ENCODE results near the gene NCOR2. TPM values are rescaled to one million over a fixed set of nuclear protein-coding genes. Genes with fewer than 3 reads are reported as not detected.
"Not testable (repeated sequence)": the region's sequence is repeated elsewhere in the genome, so short reads cannot be mapped to it uniquely, and the experiment has no call there.

Gene NCOR2
- polyA plus RNA-seq, 1 donor from 2014 or later = 4.8 TPM

- Histone ChIP-seq H3K4me2 (ENCODE audit: low read length) (no peak overlapping the region), H3K36me3 (ENCODE audit: insufficient read depth, low read length) (no peaks in the 10 kb centered on the region), H3K9me2 (ENCODE audit: insufficient read depth, low read length) (no peaks in the 10 kb centered on the region), H2AFZ (ENCODE audit: low read depth, low read length) (no peak overlapping the region), H3K27me3 (ENCODE audit: insufficient read depth, low read depth, low read length) (no peaks in the 10 kb centered on the region), H3K4me3 (ENCODE audit: low read length) (no peak overlapping the region), H3K79me2 (replicated peaks; ENCODE audit: insufficient read depth, low read length) (no peaks in the 10 kb centered on the region), H3K9me3 (ENCODE audit: low read length) (no peaks in the 10 kb centered on the region), H4K20me1 (ENCODE audit: insufficient read depth) (no peaks in the 10 kb centered on the region), H3K9ac (ENCODE audit: low read length) (no peak overlapping the region), H3F3A (ENCODE audit: insufficient read depth, low read length, poor library complexity, severe bottlenecking) (no peaks in the 10 kb centered on the region), H3K27ac (ENCODE audit: low read length) (no peak overlapping the region)
- TF ChIP-seq EZH2 (IDR thresholded peaks at IDR 0.05; ENCODE audit: borderline replicate concordance, insufficient read depth, low read length, poor library complexity, severe bottlenecking) (no peak), MXI1 (conservative IDR thresholded peaks at IDR 0.05; ENCODE audit: poor library complexity, severe bottlenecking) (no peak), RAD21 (conservative IDR thresholded peaks at IDR 0.05) (no peak), EP300 (conservative IDR thresholded peaks at IDR 0.05; ENCODE audit: poor library complexity, severe bottlenecking) (no peak)
- TF ChIP-seq, protein P1, sequence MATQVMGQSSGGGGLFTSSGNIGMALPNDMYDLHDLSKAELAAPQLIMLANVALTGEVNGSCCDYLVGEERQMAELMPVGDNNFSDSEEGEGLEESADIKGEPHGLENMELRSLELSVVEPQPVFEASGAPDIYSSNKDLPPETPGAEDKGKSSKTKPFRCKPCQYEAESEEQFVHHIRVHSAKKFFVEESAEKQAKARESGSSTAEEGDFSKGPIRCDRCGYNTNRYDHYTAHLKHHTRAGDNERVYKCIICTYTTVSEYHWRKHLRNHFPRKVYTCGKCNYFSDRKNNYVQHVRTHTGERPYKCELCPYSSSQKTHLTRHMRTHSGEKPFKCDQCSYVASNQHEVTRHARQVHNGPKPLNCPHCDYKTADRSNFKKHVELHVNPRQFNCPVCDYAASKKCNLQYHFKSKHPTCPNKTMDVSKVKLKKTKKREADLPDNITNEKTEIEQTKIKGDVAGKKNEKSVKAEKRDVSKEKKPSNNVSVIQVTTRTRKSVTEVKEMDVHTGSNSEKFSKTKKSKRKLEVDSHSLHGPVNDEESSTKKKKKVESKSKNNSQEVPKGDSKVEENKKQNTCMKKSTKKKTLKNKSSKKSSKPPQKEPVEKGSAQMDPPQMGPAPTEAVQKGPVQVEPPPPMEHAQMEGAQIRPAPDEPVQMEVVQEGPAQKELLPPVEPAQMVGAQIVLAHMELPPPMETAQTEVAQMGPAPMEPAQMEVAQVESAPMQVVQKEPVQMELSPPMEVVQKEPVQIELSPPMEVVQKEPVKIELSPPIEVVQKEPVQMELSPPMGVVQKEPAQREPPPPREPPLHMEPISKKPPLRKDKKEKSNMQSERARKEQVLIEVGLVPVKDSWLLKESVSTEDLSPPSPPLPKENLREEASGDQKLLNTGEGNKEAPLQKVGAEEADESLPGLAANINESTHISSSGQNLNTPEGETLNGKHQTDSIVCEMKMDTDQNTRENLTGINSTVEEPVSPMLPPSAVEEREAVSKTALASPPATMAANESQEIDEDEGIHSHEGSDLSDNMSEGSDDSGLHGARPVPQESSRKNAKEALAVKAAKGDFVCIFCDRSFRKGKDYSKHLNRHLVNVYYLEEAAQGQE (IDR thresholded peaks at IDR 0.05; ENCODE audit: borderline replicate concordance) = no peak
Measured at GRCh38 chr12:124586756-124587155, 19.3 kb upstream of the NCOR2 start.

GRCh38 chr12:124584494-124584893 lies 17.1 kb upstream of the NCOR2 start:
- not testable (repeated sequence) for H3K4me2 ChIP-seq (ENCODE audit: low read length); H3K4me3 ChIP-seq (ENCODE audit: low read length); H3K9ac ChIP-seq (ENCODE audit: low read length); H4K20me1 ChIP-seq (ENCODE audit: insufficient read depth); H3K27ac ChIP-seq (ENCODE audit: low read length); H3K79me2 ChIP-seq (replicated peaks; ENCODE audit: insufficient read depth, low read length); H3K9me2 ChIP-seq (ENCODE audit: insufficient read depth, low read length); H2AFZ ChIP-seq (ENCODE audit: low read depth, low read length); H3K27me3 ChIP-seq (ENCODE audit: insufficient read depth, low read depth, low read length); H3K36me3 ChIP-seq (ENCODE audit: insufficient read depth, low read length); H3K9me3 ChIP-seq (ENCODE audit: low read length); H3F3A ChIP-seq (ENCODE audit: insufficient read depth, low read length, poor library complexity, severe bottlenecking)

- Histone ChIP-seq H2AFZ (ENCODE audit: low read depth, low read length) (no peak overlapping the region), H3K9me2 (ENCODE audit: insufficient read depth, low read length) (no peaks in the 10 kb centered on the region), H3K4me3 (ENCODE audit: low read length) (no peak overlapping the region), H3K9ac (ENCODE audit: low read length) (no peak overlapping the region), H3K9me3 (ENCODE audit: low read length) (no peaks in the 10 kb centered on the region), H3K27ac (ENCODE audit: low read length) (no peak overlapping the region), H3K27me3 (ENCODE audit: insufficient read depth, low read depth, low read length) (no peaks in the 10 kb centered on the region), H3K36me3 (ENCODE audit: insufficient read depth, low read length) (no peaks in the 10 kb centered on the region), H3K4me2 (ENCODE audit: low read length) (no peak overlapping the region), H3F3A (ENCODE audit: insufficient read depth, low read length, poor library complexity, severe bottlenecking) (no peaks in the 10 kb centered on the region), H3K79me2 (replicated peaks; ENCODE audit: insufficient read depth, low read length) (no peaks in the 10 kb centered on the region), H4K20me1 (ENCODE audit: insufficient read depth) (no peaks in the 10 kb centered on the region)
- TF ChIP-seq TAF1 (IDR thresholded peaks at IDR 0.05; ENCODE audit: low read depth) = no peak
- TF ChIP-seq MXI1 (conservative IDR thresholded peaks at IDR 0.05; ENCODE audit: poor library complexity, severe bottlenecking) = no peak
- TF ChIP-seq RAD21 (conservative IDR thresholded peaks at IDR 0.05) = no peak
- TF ChIP-seq, protein P1 (IDR thresholded peaks at IDR 0.05; ENCODE audit: borderline replicate concordance) = no peak
- no peak for TF ChIP-seq POLR2AphosphoS5 (IDR thresholded peaks at IDR 0.05)
- TF ChIP-seq EP300 (conservative IDR thresholded peaks at IDR 0.05; ENCODE audit: poor library complexity, severe bottlenecking) = no peak
- TF ChIP-seq SMC3 (conservative IDR thresholded peaks at IDR 0.05; ENCODE audit: poor library complexity) = no peak
- TF ChIP-seq, protein P2, sequence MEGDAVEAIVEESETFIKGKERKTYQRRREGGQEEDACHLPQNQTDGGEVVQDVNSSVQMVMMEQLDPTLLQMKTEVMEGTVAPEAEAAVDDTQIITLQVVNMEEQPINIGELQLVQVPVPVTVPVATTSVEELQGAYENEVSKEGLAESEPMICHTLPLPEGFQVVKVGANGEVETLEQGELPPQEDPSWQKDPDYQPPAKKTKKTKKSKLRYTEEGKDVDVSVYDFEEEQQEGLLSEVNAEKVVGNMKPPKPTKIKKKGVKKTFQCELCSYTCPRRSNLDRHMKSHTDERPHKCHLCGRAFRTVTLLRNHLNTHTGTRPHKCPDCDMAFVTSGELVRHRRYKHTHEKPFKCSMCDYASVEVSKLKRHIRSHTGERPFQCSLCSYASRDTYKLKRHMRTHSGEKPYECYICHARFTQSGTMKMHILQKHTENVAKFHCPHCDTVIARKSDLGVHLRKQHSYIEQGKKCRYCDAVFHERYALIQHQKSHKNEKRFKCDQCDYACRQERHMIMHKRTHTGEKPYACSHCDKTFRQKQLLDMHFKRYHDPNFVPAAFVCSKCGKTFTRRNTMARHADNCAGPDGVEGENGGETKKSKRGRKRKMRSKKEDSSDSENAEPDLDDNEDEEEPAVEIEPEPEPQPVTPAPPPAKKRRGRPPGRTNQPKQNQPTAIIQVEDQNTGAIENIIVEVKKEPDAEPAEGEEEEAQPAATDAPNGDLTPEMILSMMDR (IDR thresholded peaks at IDR 0.05; ENCODE audit: poor library complexity, severe bottlenecking) = no peak
- TF ChIP-seq EZH2 (IDR thresholded peaks at IDR 0.05; ENCODE audit: borderline replicate concordance, insufficient read depth, low read length, poor library complexity, severe bottlenecking) = no peak
Measured at GRCh38 chr12:124583854-124584253, 16.4 kb upstream of the NCOR2 start.

All from neural cell (in vitro differentiated cells).